IPS-11a (cell line): ENCODE data around the gene PLXNB3.
A peak's percentile ranks its signal among the peaks of the same experiment; 100 is the strongest.
"Not testable (repeated sequence)": the region's sequence is repeated elsewhere in the genome, so short reads cannot be mapped to it uniquely, and the experiment has no call there.

Experiments
- H3K4me3 ChIP-seq: one replicate; pipeline ENCODE4 v1.5.1; 2013; ENCODE audit warnings: low read depth, low read length, control low read depth

Gene PLXNB3

DNA sequence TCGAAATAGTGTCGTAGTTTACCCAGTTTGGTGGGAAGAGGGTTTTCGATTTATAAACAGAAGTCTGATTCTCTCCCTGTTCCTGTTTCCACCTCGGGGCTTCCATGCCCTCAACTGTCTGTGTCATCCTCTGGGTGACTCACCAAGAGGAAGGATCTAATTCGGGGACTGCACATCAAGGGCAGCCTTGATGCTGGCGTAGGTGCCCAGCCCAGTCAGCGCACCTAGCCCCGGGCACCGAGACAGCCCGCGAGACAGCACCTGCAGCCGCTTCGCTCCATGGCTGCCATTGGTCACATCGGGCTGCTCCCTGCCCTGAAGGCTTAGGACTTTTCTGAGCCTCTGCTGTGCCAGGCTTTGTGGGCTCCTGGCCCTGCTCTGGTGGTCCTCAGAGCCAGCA, 31.6 kb upstream of the PLXNB3 start:
- H3K4me3 ChIP-seq, result no peak overlapping the region

DNA sequence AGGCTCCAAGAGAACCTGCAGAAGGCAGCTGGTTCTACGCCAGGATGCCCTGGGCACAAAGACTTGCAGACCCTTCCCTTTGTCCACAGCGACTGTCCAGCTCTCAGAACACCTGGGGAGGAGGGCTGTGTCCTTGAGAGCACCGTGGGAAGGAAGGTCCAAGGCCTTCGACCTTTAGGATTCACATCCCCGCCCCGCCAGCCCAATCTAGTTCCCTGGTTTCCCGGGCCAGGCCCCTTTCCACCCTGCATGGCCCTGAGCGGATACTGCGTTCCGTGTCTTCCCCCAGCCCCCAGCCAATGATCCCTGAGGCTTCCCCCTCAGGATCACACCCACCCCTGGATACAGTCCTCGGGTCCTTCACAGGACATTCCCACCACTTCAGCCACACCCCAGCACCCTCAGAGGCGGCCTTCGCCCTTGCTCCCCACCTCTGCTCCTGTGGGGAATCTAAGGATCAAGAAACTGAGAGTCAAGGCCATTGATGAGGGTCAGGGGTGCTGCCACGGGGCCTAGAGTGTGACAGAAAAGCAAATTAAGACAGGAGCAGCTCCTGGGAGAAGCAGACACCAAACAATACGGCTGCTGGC, 30.3 kb upstream of the PLXNB3 start:
- H3K4me3 ChIP-seq, result no peak overlapping the region

DNA sequence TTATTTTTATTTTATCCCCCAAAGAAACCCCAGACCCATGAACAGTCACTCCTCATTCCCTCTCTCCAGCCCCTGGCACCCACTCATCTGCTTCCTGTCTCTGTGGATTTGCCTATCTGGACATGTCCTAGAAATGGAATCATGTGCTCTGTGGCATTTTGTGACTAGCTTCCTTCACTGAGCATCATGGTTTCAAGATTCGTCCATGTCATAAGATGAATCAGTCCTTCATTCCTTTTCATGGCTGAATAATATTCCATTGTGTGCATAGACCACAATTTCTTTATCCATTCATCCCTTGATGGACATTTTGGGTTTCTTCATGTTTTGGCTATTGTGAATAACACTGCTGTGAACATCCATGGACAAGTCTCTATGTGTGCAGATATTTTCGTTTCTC, 29.2 kb upstream of the PLXNB3 start:
- H3K4me3 ChIP-seq, result no peak overlapping the region

DNA sequence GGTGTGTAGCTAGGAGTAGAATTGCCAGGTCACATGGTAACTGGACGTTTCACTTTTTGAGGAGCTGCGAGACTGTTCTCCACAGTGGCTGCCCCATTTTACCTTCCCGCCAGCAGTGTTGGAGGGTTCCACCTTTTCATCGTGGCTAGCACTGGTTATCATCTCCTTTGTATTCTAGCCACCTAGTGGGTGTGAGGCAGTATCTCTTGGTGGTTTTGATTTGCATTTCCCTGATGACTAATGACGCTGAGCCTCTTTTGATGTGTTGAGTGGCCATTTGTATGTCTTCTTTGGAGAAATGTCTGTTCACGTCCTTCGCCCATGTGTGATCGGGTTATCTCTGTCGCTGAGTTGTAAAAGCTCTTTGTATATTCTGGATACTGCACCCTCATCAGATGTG, 28.8 kb upstream of the PLXNB3 start:
- no peak overlapping the region for H3K4me3 ChIP-seq

DNA sequence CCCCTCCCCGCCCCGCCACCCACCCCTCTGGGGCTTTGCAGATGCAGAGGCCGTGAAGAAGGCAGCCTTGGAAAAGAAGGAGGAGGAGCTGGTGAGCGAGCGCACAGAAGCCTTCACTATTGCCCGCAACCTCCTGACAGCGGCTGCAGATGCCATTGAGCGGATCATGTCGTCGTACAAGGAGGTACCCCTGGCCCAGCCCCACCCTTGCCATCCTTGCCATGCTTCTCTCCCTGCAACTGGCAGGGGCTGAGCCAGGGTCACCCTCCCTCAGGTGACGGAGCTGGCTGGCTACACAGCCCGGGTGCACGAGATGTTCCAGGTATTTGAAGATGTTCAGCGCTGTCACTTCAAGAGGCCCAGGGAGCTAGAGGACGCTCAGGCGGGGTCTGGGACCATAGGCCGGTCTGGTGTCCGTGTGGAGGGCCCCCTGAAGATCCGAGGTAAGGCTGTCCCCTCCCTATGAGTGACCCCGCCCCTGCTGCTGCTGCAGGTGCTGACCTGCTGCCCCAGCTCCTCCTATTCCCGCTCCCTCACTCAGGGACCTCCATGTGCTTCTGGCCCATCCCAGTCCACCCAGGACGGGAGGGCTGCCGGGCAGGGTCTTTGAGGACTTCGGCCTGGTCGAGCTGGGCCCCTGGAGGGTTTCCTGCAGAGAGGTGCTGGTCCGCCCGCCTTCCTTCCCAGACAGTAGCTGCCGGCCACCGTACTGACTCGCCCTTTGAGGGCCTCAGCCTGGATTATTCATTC, 27.8 kb upstream of the PLXNB3 start:
- no peak overlapping the region for H3K4me3 ChIP-seq

DNA sequence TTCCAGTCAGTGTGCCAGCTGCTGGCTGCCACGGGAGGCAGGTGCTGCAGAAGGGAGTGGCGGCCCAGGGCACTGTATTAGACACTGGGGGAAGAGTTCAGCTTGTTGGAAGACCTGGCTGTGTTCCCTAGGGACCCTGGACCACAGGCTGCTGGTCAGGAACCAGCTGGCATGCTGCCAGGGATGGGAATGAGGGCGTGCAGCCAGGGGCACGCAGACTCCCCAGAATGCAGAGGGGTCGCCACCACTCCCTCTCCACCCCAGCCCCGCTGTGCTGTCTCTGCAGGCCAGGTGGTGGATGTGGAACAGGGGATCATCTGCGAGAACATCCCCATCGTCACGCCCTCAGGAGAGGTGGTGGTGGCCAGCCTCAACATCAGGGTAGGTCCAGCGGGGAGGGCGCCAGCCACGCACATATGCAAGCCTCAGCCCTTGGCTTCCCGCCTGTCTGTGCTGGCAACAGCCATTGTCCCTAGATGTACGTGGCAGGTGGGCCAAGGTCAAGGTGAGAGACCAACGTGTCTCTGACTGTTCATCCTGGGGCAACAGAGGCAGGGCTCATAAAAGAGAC, 27.1 kb upstream of the PLXNB3 start:
- no peak overlapping the region for H3K4me3 ChIP-seq

DNA sequence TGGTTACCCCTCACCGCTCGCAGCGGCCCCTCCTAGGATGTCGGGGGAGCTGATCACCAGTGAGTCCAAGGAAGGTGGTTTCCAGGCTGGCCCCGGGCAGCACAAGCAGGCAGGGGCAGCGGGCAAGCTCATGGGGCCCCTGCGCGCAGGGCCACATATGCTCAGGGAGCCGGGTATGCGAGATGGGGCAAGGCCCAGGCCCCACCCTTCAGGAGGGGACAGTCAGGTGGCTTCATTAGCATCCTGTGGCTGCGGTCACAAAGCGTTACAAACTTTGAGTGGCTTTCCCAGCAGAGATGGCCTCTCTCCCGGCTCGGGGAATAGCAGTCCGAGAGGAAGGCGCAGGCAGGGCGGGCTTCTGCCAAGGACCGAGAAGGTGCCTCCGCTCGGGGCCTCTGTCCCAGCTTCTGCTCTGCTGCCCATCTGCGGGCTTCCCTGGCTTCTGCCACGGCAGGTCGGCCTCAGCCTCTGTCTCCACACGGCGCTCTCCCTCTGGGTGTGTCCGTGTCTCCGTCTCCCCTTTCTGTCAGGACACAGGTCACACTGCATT, 25.9 kb upstream of the PLXNB3 start:
- no peak overlapping the region for H3K4me3 ChIP-seq

DNA sequence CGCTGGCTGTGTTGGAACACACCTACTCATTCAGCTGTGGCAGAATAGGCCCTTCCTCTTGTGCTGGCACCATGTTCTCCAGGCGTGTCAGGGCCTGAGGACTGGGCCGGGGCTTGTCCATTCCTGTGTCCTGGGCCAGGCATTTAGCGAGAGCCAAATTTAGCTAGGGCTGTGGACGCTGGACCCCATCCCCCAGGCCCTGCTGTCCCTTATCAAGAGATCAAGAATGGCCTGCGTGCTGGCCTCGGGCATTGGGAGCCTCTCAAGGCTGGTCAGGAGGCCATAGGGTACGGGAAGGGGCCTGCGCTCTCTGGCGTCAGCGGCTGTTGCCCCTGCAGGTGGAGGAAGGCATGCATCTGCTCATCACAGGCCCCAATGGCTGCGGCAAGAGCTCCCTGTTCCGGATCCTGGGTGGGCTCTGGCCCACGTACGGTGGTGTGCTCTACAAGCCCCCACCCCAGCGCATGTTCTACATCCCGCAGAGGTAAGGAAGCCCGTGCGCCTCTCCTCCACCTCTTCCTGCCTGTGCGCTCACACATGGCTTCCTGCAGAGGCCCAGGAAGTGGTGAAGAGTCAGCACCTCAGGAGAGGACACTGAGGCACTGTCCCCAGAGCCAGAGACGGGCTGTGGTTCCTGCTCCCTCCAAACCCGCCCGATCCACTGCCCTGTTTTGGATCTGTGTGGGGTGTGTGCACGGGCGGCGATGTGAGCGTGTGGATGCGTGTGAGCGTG, 24.1 kb upstream of the PLXNB3 start:
- H3K4me3 ChIP-seq, result no peak overlapping the region

DNA sequence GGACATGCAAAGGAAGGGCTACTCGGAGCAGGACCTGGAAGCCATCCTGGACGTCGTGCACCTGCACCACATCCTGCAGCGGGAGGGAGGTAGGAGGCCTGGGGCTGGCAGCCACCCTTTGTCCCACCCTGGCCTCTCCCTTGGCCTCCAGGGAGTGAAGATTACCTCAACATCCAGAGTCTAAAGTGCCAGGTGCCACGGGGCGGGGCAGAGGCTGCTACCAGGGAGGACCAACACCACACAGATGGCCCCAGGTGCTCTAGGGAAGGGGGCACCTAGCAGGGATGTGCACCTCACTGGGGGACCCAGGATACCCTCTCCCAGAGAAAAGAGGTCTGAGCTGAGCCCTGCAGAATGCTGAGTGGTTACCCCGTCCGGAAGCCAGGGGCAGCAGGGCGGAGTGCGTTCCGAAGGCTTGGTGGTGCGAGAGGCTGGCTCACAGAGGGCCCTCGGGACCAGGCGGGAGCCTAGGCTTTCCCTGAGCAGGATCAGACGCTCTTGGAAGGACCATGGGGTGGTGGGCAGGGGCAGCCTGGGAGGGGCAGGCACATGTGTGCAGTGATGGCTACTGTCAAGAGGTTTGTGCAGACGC, 23.3 kb upstream of the PLXNB3 start:
- no peak overlapping the region for H3K4me3 ChIP-seq

DNA sequence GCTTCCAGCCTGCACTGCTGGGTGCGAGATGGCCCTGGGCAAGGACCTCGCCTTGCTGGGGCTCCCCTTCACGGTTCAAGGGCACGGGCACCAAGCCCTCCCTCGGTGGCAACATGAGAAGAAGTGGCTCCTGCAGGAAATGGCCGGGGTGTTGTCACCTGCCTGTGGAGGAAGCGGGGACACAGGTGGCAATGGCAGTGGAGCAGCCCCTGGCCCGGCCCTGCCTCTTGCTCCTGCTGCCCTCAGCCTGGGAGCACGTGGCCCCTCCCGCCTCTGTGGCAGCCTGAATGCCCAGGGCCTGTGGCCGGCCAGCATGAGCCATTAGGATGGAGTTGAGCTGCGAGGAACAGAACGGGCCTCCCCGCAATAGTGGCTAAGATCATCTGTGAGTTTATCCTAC, 22.6 kb upstream of the PLXNB3 start:
- H3K4me3 ChIP-seq, result no peak overlapping the region

DNA sequence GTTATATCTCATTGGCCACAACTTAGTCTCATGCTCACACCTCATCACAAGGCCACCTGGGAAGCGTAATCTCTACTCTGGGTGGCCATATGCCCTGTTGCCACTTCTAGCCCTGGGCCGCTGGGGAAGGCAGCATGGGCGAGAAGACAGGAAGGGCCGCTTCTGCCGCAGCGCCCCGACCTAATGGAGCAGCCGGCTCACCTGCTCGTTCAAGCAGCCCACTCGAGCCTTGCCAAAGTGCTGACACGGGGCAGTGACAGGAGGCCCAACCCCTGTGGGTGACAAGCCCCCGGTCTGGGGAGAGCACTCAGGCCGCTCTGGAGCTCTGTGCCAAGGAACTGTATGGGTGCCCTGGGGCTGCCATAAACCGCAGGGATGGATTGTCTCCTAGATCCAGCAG, 21.9 kb upstream of the PLXNB3 start:
- not testable (repeated sequence) for H3K4me3 ChIP-seq

DNA sequence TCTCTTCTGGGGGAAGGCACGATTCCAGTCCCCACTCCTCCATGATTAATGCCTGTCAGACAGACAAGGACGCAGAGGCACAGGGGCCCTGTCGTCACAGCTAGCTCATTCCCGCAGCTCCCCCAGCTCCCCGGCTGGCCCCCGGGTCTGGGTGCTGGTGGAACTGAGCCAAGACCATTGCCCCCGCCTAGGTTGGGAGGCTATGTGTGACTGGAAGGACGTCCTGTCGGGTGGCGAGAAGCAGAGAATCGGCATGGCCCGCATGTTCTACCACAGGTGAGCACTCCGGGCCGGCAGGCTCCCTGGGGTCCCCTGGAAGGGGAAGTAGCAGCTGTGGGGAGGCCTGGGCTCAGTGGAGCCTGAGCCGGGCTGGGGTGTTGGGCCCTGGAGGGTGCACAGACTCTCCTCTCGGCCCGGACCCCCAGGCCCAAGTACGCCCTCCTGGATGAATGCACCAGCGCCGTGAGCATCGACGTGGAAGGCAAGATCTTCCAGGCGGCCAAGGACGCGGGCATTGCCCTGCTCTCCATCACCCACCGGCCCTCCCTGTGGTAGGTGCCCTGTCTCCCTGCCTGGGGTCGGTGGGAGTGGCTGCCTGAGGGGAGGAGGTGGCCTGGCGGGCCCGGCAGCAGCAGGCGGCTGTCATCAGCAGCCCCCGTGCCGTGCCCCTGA, 21.1 kb upstream of the PLXNB3 start:
- not testable (repeated sequence) for H3K4me3 ChIP-seq

DNA sequence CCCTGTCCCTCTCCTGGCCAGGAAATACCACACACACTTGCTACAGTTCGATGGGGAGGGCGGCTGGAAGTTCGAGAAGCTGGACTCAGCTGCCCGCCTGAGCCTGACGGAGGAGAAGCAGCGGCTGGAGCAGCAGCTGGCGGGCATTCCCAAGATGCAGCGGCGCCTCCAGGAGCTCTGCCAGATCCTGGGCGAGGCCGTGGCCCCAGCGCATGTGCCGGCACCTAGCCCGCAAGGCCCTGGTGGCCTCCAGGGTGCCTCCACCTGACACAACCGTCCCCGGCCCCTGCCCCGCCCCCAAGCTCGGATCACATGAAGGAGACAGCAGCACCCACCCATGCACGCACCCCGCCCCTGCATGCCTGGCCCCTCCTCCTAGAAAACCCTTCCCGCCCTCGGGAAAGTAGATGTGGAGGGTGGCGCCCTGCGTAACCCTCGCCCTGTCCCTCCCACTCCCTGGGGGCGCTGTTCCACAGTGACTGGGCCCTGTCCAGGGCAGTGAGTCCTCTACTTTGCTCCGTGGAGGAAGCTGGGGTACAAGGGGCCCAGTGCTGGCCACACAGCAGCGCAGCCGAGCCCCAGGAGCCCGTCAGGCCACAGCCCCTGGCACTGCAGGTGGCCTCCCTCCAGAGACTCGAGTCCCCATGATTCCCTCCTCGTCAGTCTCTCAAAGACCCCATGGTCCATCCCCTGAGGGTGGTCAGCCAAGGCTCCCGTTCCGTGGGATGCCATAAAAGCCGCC, 20.4 kb upstream of the PLXNB3 start:
- peak overlapping the region; percentile 17 for H3K4me3 ChIP-seq

DNA sequence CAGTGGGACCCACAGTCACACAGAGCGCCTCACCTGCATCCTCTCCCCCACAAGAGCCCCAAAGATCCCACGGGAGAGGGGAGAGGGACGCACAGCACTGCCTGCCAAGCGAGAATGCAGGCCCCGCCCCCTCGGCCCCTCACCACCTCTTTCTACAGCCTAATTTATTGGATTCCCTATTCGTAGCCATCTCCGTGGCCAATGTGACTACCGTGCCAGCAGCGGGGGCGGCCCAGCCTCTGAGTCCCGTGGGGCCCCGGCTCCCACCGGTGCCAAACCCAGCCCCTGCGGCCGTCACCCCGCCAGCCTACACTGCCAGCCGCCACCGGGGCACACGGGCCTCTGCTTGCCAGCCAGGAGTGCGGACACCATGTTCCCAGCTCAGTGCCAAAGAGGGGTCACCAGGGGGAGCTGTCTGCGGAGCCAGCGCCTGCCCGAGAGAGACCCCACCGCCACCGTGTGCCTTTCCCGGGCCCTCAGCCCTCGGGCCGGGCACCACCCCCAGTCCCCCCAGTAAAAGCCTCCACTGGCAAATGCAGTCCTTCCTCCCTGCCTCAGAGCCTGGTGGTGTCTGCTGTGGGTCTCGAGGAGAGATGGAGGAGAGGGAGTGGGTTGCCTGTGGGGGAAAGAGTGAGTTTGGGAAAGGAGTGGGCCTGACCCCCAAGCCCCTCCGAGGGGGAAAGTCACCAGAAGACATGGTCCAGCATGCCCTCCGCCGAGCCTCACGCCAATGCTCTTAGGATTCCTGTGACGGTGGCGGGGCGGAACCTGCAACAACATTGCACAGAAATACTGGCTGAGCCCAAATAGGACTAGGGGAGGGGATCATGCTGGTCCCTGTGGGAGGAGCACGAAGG, 19.6 kb upstream of the PLXNB3 start:
- peak overlapping the region; percentile 17 for H3K4me3 ChIP-seq

DNA sequence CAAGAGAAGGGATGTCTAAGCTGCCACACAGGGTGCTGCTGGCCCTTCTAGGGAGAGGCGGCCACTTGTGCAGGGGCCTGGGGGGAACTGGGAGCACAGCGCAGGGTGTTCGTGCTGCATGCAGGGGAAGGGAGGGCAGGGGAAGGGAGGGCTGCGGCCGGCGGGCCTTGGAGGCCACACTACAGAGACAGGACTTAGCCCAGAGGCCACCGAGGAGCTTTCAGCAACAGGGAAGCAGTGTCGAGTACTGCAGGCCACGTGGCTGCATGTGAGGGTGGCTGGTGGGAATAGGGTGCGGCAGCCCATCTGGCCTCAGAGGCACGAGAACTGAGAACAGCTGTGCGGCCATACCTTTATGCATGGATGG, 19.0 kb upstream of the PLXNB3 start:
- not testable (repeated sequence) for H3K4me3 ChIP-seq

DNA sequence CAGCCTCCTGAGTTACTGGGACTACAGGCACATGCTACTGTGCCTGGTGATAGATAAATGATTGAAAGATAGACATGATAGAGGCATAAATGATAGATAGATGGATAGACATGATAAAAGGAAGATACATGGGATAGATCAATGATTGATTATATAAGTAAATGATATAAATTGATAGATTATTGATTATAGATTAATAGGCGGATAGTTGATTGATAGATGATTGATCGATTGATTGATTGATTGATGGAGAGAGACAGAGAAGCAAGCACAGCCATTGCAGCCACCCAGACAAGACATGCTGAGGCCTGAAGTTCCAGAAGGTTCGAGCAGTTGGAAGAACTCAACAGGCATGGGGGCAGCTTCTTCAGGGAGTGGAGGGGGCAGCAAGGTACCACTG, 17.7 kb upstream of the PLXNB3 start:
- H3K4me3 ChIP-seq, result no peak overlapping the region

DNA sequence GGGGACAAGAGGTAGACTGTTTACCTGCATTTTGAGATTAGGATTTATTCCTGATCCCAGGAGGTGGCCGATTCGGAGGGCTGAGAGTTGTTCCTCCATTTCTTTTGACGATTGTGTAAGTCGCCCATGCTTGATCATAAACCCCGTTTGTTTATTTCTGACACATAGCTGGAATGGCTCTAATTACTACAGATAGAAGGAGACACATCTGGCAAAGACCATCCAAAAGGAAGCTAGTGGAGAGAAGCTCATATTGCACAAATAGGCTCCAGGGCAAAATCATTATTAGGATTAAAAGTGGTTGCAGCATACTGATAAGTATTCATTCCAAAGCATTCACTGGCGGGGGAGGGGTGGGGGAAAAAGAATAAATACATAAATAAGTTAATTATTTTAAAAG, 17.1 kb upstream of the PLXNB3 start:
- not testable (repeated sequence) for H3K4me3 ChIP-seq

DNA sequence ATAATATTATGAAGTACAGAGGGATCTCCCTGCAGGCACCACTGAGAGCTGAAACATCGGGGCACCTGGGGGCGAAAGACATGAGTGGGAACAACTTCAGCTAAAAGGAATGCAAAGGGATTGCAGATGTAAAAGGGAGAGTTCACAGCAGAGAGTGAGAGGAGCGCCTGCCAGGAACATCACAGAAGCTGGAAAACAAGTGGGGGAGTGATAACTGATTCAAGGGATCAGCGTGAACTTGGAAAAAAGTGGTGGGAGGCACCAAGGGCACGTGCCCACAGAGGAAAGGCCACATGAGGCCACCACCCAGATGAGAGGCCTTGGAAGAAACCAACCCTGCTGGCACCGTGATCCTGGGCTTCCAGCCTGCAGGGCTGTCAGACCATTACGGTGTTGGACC, 15.0 kb upstream of the PLXNB3 start:
- H3K4me3 ChIP-seq, result not testable (repeated sequence)

DNA sequence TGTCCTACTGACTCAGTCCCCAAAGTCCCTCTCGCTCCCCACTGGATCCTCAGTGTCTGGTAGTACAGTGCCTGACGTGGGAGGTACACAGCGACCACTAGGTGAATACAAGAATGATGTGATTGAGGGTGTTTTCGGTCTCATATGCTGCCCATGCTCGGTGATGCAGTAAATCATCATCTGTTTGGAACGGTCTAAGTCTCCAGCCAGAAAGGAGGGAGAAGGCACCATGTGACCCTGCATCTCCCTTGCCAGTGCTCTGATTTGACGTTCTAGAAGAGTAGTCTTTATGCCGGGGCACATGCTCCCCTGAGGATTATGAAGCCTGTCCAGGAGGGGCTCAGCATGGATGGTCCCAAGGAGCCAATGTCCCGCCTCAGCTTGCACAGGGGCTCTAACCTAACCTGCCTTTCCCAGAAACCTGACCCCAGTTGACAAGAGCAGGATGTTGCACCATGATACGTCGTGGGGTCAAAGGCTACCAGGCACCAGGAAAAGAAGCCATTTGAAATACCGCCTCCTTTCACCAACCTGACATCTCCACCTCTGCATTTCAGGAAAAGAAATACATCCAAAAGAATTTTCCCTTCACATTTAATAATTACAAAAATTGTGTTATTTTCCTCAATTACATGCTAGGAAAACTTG, 13.8 kb upstream of the PLXNB3 start:
- no peak overlapping the region for H3K4me3 ChIP-seq
